BLaER1 treated with 17β-estradiol and CSF1 and Interleukin-3, amounts not matched to agents 10 nM and 100 nM (cell line): ENCODE data around the gene RSPH1.

Experiments
- H3K27ac ChIP-seq, 11 experiments: shearing (Covaris generic); formaldehyde crosslinking; 2 replicates each; pipeline ENCODE4 v1.8.1; 2022
- H3K27me3 ChIP-seq, 11 experiments: shearing (Covaris generic); formaldehyde crosslinking; 2 replicates each; pipeline ENCODE4 v1.8.1; 2022
- H3K36me3 ChIP-seq, 11 experiments: shearing (Covaris generic); formaldehyde crosslinking; 2 replicates each; pipeline ENCODE4 v1.8.1; 2022
- H3K4me1 ChIP-seq, 10 experiments: shearing (Covaris generic); formaldehyde crosslinking; 2 replicates each; pipeline ENCODE4 v1.8.1; 2022
- H3K4me2 ChIP-seq, 11 experiments: shearing (Covaris generic); formaldehyde crosslinking; 2 replicates each; pipeline ENCODE4 v1.8.1; 2022
- H3K4me3 ChIP-seq, 10 experiments: shearing (Covaris generic); formaldehyde crosslinking; 2 replicates each; pipeline ENCODE4 v1.8.1; 2022
- H3K9ac ChIP-seq, 11 experiments: shearing (Covaris generic); formaldehyde crosslinking; 2 replicates each; pipeline ENCODE4 v1.8.1; 2022
- H3K9me3 ChIP-seq, 11 experiments: shearing (Covaris generic); formaldehyde crosslinking; replicated peaks in 1 of 11; 2 replicates each; pipeline ENCODE4 v1.8.1; 2022
- H4K20me1 ChIP-seq, 11 experiments: shearing (Covaris generic); formaldehyde crosslinking; 2 replicates each; pipeline ENCODE4 v1.8.1; 2022
- Cebpa-rat ChIP-seq, 11 experiments: shearing (Covaris generic); IDR thresholded peaks; 2 replicates each; pipeline ENCODE4 v1.8.1; 2022

The RSPH1 gene

DNA sequence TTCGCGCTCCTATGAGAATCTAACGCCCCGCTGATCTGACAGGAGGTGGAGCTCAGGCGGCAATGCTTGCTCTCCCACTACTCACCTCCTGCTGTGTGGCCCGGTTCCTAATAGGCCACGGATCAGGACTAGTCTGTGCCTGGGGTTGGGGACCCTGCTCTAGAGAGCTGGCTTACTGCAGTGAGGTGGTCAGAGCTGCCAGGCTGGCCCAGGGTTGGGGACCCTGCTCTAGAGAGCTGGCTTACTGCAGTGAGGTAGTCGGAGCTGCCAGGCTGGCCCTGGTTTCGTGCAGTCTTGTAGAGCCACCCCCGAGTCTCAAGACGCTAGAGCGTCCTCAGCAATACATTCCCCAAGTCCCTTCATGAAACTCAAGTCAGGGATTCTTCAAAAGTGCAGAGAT, 45.1 kb upstream of the RSPH1 start:
- Histone ChIP-seq H3K27me3 (no peaks in the 10 kb centered on the region), H3K36me3 (peaks cover 0 to 59% (median 24%) of the 10 kb centered on the region in 11 experiments; a peak in 15 of 22 replicates), H4K20me1 (peaks cover 0 to 27% (median 12%) of the 10 kb centered on the region in 11 experiments; a peak in 12 of 22 replicates), H3K4me3 (no peak overlapping the region), H3K9me3 (no peaks in the 10 kb centered on the region), H3K9ac (no peak overlapping the region), H3K27ac (no peak overlapping the region), H3K4me2 (no peak overlapping the region), H3K4me1 (peaks cover 7 to 63% (median 41%) of the 10 kb centered on the region in 10 experiments; a peak in 19 of 20 replicates)
- TF ChIP-seq Cebpa-rat (IDR thresholded peaks at IDR 0.05): no peak

DNA sequence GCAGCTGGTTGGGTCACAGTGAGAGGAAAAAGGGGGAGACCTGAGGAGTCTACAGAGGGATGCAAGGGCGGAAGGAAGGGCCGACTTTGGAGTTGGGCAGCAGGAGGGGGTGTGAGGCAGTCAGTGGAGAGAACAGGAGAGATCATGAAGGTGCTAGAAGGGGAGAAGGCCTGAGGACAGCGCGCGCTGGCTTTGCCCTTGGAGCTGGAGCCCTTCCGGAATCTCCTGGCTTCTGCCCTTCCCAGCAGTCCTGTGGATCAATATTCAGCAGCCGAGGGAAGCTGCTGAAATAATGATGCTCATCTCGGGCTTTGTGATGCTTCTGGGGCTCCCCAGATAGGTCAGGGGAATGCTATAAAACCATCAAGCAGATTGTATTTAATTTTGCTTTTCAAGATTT, 44.4 kb upstream of the RSPH1 start:
- Histone ChIP-seq H3K27me3 (peaks cover 0 to 4% (median 0%) of the 10 kb centered on the region in 11 experiments; a peak in 1 of 22 replicates), H3K4me2 (no peak overlapping the region), H4K20me1 (peaks cover 0 to 26% (median 6%) of the 10 kb centered on the region in 11 experiments; a peak in 11 of 22 replicates), H3K4me1 (peaks cover 13 to 66% (median 44%) of the 10 kb centered on the region in 10 experiments), H3K9ac (no peak overlapping the region), H3K4me3 (no peak overlapping the region), H3K9me3 (no peaks in the 10 kb centered on the region), H3K36me3 (peaks cover 0 to 51% (median 18%) of the 10 kb centered on the region in 11 experiments; a peak in 12 of 22 replicates), H3K27ac (no peak overlapping the region)
- no peak for TF ChIP-seq Cebpa-rat (IDR thresholded peaks at IDR 0.05)

DNA sequence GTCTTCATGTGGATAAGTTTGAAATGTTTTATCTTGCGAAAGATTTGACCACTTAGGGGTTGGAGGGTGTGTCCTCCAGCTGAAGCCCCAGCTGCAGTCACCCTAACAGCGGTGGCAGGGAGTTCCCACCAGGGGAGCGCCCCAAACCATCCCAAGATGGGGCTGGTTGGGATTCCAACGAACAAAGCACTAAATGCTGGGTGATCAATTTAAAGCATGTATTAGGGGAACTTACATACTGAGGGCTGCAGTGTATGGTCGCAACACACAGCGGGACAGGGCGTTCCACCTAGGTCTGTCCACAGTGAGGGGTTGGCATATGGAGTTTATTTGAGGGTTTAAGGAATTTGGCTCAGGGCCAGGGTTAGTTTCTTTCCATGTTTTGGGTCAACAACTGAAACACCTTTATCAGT, 43.9 kb upstream of the RSPH1 start:
- TF ChIP-seq Cebpa-rat (IDR thresholded peaks at IDR 0.05): no peak
- H3K9ac ChIP-seq: no peak overlapping the region

DNA sequence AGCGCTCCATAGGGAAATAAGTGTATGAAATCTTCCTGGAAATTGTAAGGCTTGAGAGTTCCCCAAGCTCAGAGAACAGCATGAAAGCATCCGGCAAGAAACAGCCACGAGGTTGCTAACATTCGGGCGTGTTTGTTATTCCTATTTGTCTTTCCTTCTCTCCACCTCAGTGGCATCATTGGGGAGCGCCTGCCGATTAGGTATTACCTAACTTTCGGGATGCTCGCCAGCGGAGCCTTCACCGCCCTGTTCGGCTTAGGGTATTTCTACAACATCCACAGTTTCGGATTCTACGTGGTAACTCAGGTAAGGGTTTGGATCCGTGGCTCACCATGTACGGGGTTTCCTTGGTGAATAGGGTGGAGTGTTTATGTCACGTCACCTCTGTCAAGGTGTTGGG, 43.3 kb upstream of the RSPH1 start:
- H3K4me1 ChIP-seq: peaks cover 20 to 66% (median 44%) of the 10 kb centered on the region in 10 experiments

More for the DNA sequence above, 43.9 kb upstream of the RSPH1 start:
- H3K4me2 ChIP-seq: no peak overlapping the region
- H3K4me1 ChIP-seq: peaks cover 18 to 66% (median 44%) of the 10 kb centered on the region in 10 experiments
- no peaks in the 10 kb centered on the region for H3K9me3 ChIP-seq
- H3K36me3 ChIP-seq: peaks cover 0 to 49% (median 18%) of the 10 kb centered on the region in 11 experiments; a peak in 11 of 22 replicates
- peaks cover 0 to 29% (median 6%) of the 10 kb centered on the region in 11 experiments; a peak in 9 of 22 replicates for H4K20me1 ChIP-seq
- no peak overlapping the region for H3K4me3 ChIP-seq
- peaks cover 0 to 6% (median 0%) of the 10 kb centered on the region in 11 experiments; a peak in 1 of 22 replicates for H3K27me3 ChIP-seq
- no peak overlapping the region for H3K27ac ChIP-seq

DNA sequence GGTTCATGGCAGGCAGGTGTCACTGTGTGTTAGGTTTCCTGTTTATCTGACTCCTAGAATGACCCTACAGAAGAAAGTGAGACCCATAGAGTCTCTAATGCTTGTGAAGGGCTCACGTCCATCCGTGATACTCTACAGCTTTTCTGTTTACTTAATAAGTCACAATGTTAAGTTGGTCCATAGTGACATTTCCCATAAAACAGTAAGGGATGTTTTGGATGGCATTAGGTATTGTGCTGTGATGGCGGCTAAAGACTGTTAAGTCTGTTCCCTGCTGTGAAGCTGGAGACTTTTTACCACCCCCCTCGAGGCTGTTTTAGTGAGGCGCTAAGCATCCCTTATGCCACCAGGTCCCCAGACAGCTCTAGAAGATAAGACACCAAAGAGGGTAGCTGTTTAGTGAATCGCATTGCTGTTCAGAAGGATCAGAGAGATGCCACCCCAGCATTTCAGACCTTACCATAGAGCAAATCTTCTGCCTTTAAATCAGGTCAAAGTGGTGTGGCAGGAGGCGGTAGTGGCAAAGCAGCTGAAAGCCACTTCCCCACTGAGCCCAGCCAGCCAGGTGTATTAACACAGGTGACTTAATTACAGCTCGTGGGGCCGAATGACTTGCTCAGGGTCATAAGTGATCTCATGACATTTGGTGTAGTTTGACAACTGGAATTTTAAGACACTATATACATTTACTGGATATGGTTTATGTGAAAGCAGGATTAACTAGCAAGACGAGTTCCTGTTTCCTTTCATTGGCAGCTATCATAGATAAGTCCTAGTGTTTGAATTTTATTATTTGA, 42.7 kb upstream of the RSPH1 start:
- no peaks in the 10 kb centered on the region for H3K9me3 ChIP-seq
- no peak overlapping the region for H3K27ac ChIP-seq
- H3K4me3 ChIP-seq: no peak overlapping the region
- peaks cover 0 to 33% (median 0%) of the 10 kb centered on the region in 11 experiments; a peak in 6 of 22 replicates for H4K20me1 ChIP-seq
- peaks cover 0 to 6% (median 0%) of the 10 kb centered on the region in 11 experiments; a peak in 1 of 22 replicates for H3K27me3 ChIP-seq
- no peak overlapping the region for H3K4me2 ChIP-seq
- no peak for TF ChIP-seq Cebpa-rat (IDR thresholded peaks at IDR 0.05)
- H3K4me1 ChIP-seq: peaks cover 24 to 66% (median 44%) of the 10 kb centered on the region in 10 experiments
- no peak overlapping the region; a peak in 1 of 22 replicates for H3K9ac ChIP-seq
- H3K36me3 ChIP-seq: peaks cover 0 to 45% (median 18%) of the 10 kb centered on the region in 11 experiments; a peak in 11 of 22 replicates

More for the DNA sequence above, 43.3 kb upstream of the RSPH1 start:
- H3K4me2 ChIP-seq: no peak overlapping the region
- H3K4me3 ChIP-seq: no peak overlapping the region
- no peak for TF ChIP-seq Cebpa-rat (IDR thresholded peaks at IDR 0.05)
- peaks cover 0 to 29% (median 4%) of the 10 kb centered on the region in 11 experiments; a peak in 8 of 22 replicates for H4K20me1 ChIP-seq
- H3K27me3 ChIP-seq: peaks cover 0 to 6% (median 0%) of the 10 kb centered on the region in 11 experiments; a peak in 1 of 22 replicates
- H3K9me3 ChIP-seq: no peaks in the 10 kb centered on the region
- peaks cover 0 to 49% (median 18%) of the 10 kb centered on the region in 11 experiments; a peak in 11 of 22 replicates for H3K36me3 ChIP-seq
- no peak overlapping the region; a peak in 1 of 22 replicates for H3K9ac ChIP-seq
- no peak overlapping the region for H3K27ac ChIP-seq

DNA sequence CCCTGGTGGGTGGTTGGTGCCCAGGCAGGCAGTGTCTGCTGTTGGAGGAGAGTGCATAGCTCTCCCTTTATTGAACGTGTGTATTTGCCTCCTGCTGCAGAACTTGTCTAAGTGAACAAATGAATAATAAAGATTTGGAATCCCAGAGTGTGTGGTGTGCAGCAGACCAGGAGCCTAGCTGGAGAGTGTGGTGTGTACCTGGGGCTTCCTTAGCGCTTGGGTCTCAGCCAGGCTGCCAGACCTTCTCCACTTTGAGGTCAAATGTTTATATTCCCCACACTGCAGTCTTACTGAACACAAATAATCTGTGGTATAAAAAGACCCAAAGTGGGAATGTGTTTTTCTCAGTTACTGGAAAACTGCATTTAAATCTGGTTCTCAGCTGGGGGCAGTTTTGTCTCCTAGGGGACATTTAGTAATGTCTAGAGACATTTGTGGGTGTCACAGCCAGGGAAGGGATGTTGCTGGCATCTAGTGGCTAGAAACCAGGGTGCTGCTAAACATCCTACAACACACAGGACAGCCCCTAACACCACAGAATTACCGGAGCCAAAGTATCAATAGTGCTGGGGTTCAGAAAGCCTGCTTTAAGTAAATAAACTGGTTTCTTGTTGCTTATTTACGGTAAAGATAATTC, 41.2 kb upstream of the RSPH1 start:
- Histone ChIP-seq H3K4me1 (peaks cover 38 to 68% (median 53%) of the 10 kb centered on the region in 10 experiments), H3K4me2 (peak overlapping the region in 8 of 11 experiments; percentile 75 to 98 (median 79); a peak in 16 of 22 replicates), H3K9me3 (no peaks in the 10 kb centered on the region), H3K27me3 (peaks cover 0 to 6% (median 0%) of the 10 kb centered on the region in 11 experiments; a peak in 1 of 22 replicates), H3K27ac (no peak overlapping the region), H4K20me1 (peaks cover 0 to 43% (median 0%) of the 10 kb centered on the region in 11 experiments; a peak in 6 of 22 replicates), H3K9ac (peak overlapping the region in 2 of 11 experiments; percentile 8 to 30; a peak in 2 of 22 replicates), H3K36me3 (peaks cover 0 to 32% (median 7%) of the 10 kb centered on the region in 11 experiments; a peak in 8 of 22 replicates), H3K4me3 (no peak overlapping the region)
- TF ChIP-seq Cebpa-rat (IDR thresholded peaks at IDR 0.05): no peak

DNA sequence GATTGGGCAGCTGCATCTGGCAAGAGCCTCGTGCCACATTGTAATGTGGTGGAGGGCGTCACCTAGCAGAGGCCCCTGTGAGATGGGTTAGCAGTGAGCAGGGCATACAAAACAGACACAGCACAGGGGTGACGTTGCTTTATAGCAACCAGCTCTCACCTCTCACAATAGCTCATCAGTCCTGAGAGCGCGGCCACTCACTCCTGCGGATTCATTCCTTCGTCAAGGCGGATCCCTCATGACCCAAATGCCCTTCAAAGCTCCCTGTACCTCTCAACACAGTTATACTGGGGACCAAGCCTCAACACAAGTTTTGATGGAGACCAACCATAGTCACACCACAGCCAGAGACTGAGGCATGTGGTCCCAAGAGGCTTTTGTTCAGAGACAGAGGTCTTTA, 40.6 kb upstream of the RSPH1 start:
- H3K27me3 ChIP-seq: peaks cover 0 to 10% (median 0%) of the 10 kb centered on the region in 11 experiments; a peak in 3 of 22 replicates
- H3K4me3 ChIP-seq: no peak overlapping the region
- no peaks in the 10 kb centered on the region for H3K9me3 ChIP-seq
- H3K36me3 ChIP-seq: peaks cover 0 to 25% (median 3%) of the 10 kb centered on the region in 11 experiments; a peak in 6 of 22 replicates
- H3K4me1 ChIP-seq: peaks cover 42 to 68% (median 59%) of the 10 kb centered on the region in 10 experiments
- peak overlapping the region in 8 of 11 experiments; percentile 75 to 98 (median 79); a peak in 16 of 22 replicates for H3K4me2 ChIP-seq
- H3K9ac ChIP-seq: peak overlapping the region in 2 of 11 experiments; percentile 8 to 30; a peak in 2 of 22 replicates
- no peak overlapping the region for H3K27ac ChIP-seq
- peaks cover 0 to 47% (median 0%) of the 10 kb centered on the region in 11 experiments; a peak in 6 of 22 replicates for H4K20me1 ChIP-seq
- TF ChIP-seq Cebpa-rat (IDR thresholded peaks at IDR 0.05): no peak

DNA sequence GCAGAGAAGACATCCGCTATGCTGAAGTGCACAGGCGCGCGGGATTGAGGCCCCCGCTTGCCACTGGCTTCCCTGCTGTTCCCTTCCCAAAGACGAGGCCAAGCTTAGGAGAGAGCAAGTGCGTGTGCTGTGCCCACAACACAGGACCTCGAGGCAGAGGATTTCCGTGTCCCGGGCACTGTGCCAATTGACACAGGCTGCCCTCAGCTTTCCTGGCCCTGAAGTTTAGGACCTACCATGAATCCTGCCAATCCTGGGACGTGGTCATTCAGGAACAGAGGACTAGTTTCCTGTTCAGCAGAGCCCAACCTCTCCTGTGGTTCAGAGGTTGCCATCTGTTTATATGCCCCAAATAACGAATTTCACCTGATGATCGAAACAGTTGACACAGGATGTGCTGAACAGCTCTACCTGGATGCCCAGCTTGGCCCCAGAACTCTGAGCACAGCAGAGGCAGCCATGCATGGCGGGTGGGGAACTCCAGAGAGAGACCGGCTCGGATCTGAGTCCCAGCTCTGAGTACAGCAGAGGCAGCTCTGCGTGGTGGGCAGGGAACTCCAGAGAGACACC, 39.7 kb upstream of the RSPH1 start:
- Histone ChIP-seq H3K4me1 (peaks cover 51 to 75% (median 68%) of the 10 kb centered on the region in 10 experiments), H3K9ac (peak overlapping the region in 2 of 11 experiments; percentile 15 to 21; a peak in 2 of 22 replicates), H3K4me3 (peak overlapping the region in 1 of 10 experiments; percentile 24; a peak in 1 of 20 replicates), H3K36me3 (peaks cover 0 to 16% (median 3%) of the 10 kb centered on the region in 11 experiments; a peak in 6 of 22 replicates), H3K27ac (0 out of 22 replicates have a peak overlapping the region, but pooled peaks of 1 of the 11 experiments have one; percentile 3), H3K4me2 (peak overlapping the region; percentile 75 to 98 (median 79)), H4K20me1 (peaks cover 0 to 53% (median 0%) of the 10 kb centered on the region in 11 experiments; a peak in 7 of 22 replicates), H3K9me3 (no peaks in the 10 kb centered on the region), H3K27me3 (peaks cover 0 to 19% (median 0%) of the 10 kb centered on the region in 11 experiments; a peak in 3 of 22 replicates)
- TF ChIP-seq Cebpa-rat (IDR thresholded peaks at IDR 0.05): no peak
